ENCODE measurements around the gene GABRG2. TPM values are rescaled to one million over a fixed set of nuclear protein-coding genes. Genes with fewer than 3 reads are reported as not detected.
"Not testable (repeated sequence)": the region's sequence is repeated elsewhere in the genome, so short reads cannot be mapped to it uniquely, and the experiment has no call there.

The GABRG2 gene
- total RNA-seq, 4 donors from 2014 or later: not detected

DNA sequence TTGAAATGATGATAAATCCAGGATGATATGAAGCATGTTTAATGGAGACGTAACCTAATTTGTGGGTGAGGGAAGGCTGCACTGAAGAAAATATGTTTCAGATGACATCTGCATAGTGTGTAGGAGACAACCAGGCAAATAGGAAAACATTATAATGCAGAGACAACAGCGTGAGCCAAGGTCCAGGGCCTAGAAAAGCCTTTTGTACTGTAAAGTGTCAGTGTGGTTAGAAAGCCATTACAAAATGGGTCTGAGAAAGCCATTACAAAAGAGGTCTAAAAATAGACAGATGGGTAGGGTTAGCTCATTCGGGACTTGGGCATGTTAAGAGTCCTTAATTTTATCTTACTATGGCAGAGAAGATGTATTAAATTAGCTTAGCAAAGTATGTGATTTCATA, 14.9 kb upstream of the GABRG2 start:
- WGBS, 2 donors: 61 to 68% methylated on average over 3 of the region's 3 CpGs
- DNase-seq: no peak
- H3K4me3 ChIP-seq (replicated peaks in 1 of 3): no peak overlapping the region
- H3K27ac ChIP-seq: no peak overlapping the region
- TF ChIP-seq CTCF (IDR thresholded peaks at IDR 0.05): no peak
- no peak for TF ChIP-seq POLR2A (IDR thresholded peaks at IDR 0.05)
- H3K27me3 ChIP-seq: no peaks in the 10 kb centered on the region
- H3K36me3 ChIP-seq: no peaks in the 10 kb centered on the region
- intact Hi-C loops (cut with DNase I): no loop called here
- no peaks in the 10 kb centered on the region for H3K9me3 ChIP-seq
- H3K4me1 ChIP-seq: no peaks in the 10 kb centered on the region

DNA sequence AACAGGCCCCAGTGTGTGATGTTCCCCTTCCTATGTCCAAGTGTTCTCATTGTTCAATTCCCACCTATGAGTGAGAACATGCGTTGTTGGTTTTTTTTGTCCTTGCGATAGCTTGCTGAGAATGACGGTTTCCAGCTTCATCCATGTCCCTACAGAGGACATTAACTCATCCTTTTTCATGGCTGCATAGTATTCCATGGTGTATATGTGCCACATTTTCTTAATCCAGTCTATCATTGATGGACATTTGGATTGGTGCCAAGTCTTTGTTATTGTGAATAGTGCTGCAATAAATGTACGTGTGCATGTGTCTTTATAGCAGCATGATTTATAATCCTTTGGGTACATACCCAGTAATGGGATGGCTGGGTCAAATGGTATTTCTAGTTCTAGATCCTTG, 12.5 kb upstream of the GABRG2 start:
- intact Hi-C loops (cut with DNase I); H3K9me3 ChIP-seq; H3K4me3 ChIP-seq (replicated peaks in 1 of 3); H3K27me3 ChIP-seq; DNase-seq; H3K27ac ChIP-seq; H3K36me3 ChIP-seq; H3K4me1 ChIP-seq: not testable (repeated sequence)
- WGBS, 2 donors: 85 to 88% methylated on average over 4 of the region's 4 CpGs

- Histone ChIP-seq H3K27me3 (no peaks in the 10 kb centered on the region), H3K36me3 (no peaks in the 10 kb centered on the region), H3K9me3 (no peaks in the 10 kb centered on the region), H3K27ac (no peak overlapping the region), H3K4me3 (replicated peaks in 1 of 3) (no peak overlapping the region), H3K4me1 (no peaks in the 10 kb centered on the region)
- no peak for TF ChIP-seq POLR2A (IDR thresholded peaks at IDR 0.05)
- no peak for TF ChIP-seq CTCF (IDR thresholded peaks at IDR 0.05)
- DNase-seq: no peak
- intact Hi-C loops (cut with DNase I): no loop called here
- 4 to 5% methylated on average over 7 of the region's 7 CpGs for WGBS, 2 donors
Observed at GRCh38 chr5:162067162-162067561, 411 bp upstream of the GABRG2 start.

- H3K4me3 ChIP-seq (replicated peaks in 1 of 3): no peak overlapping the region
- DNase-seq: peak; percentile 4 to 19
- H3K36me3 ChIP-seq: no peaks in the 10 kb centered on the region
- TF ChIP-seq CTCF (IDR thresholded peaks at IDR 0.05): no peak
- no peak for TF ChIP-seq POLR2A (IDR thresholded peaks at IDR 0.05)
- intact Hi-C loops (cut with DNase I): no loop called here
- H3K9me3 ChIP-seq: no peaks in the 10 kb centered on the region
- H3K4me1 ChIP-seq: no peaks in the 10 kb centered on the region
- no peak overlapping the region for H3K27ac ChIP-seq
- 4 to 6% methylated on average over 11 to 12 of the region's 12 CpGs for WGBS, 2 donors
- no peaks in the 10 kb centered on the region for H3K27me3 ChIP-seq
Observed at GRCh38 chr5:162068412-162068811, 839 bp downstream of the GABRG2 start.

GRCh38 chr5:162068936-162069335, 1.4 kb downstream of the GABRG2 start:
- intact Hi-C loops (cut with DNase I): no loop called here
- TF ChIP-seq POLR2A (IDR thresholded peaks at IDR 0.05) (no peak), CTCF (IDR thresholded peaks at IDR 0.05) (no peak)
- H3K36me3 ChIP-seq: no peaks in the 10 kb centered on the region
- H3K27me3 ChIP-seq: no peaks in the 10 kb centered on the region
- DNase-seq: no peak
- no peak overlapping the region for H3K4me3 ChIP-seq (replicated peaks in 1 of 3)
- no peaks in the 10 kb centered on the region for H3K9me3 ChIP-seq
- H3K4me1 ChIP-seq: no peaks in the 10 kb centered on the region
- no peak overlapping the region for H3K27ac ChIP-seq
- 65 to 72% methylated on average over 4 of the region's 4 CpGs for WGBS, 2 donors

DNA sequence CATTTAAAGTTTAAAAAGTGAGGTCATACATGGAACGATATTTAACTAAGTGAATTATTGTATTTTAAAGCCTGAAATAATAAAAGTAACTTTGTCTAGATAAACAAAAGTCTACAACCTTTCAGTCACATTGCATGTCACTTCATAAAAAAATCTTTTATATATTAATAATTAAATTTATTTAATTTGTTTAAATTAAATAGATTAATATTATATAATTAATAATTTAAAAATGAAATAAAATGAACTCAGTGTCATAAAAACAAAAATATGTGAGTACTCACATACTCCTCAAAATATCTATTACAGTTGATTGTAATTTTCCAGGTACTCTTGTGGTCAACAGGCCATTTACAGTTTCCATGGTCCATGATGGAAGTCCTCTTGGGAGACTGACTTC, 11.2 kb downstream of the GABRG2 start:
- H3K4me3 ChIP-seq (replicated peaks in 1 of 3): no peak overlapping the region
- H3K9me3 ChIP-seq: no peaks in the 10 kb centered on the region
- H3K27ac ChIP-seq: no peak overlapping the region
- no peaks in the 10 kb centered on the region for H3K27me3 ChIP-seq
- DNase-seq: no peak
- WGBS, 2 donors: 86 to 91% methylated on average over 1 of the region's 1 CpG
- no peak for TF ChIP-seq POLR2A (IDR thresholded peaks at IDR 0.05)
- TF ChIP-seq CTCF (IDR thresholded peaks at IDR 0.05): no peak
- no peaks in the 10 kb centered on the region for H3K4me1 ChIP-seq
- intact Hi-C loops (cut with DNase I): no loop called here
- no peaks in the 10 kb centered on the region for H3K36me3 ChIP-seq
